ENCODE results near the gene CDH4. TPM values are rescaled to one million over a fixed set of nuclear protein-coding genes. Genes with fewer than 3 reads are reported as not detected.

The CDH4 gene
- total RNA-seq, 1 donor, result 0.18 TPM

DNA sequence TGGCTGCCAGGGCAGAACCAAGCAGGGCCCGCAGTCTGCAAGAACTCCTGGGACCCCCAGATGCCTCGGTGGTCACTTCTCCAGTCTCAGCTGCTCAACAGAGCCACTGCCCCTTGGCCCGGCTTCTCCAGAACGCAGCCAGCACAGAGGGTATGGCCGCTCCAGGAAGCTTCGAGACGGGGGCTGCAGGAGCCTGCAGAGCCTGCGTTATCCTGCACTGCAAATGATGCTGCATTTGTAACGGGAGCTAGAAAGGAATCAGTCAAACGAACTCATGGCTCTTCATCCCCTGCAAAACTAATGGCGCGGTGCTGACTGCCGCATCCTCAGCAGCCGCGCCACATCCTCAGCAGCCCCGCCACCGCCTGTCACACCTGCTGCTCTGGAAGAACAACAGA lies 558.7 kb downstream of the CDH4 start:
- TF ChIP-seq, protein P1, sequence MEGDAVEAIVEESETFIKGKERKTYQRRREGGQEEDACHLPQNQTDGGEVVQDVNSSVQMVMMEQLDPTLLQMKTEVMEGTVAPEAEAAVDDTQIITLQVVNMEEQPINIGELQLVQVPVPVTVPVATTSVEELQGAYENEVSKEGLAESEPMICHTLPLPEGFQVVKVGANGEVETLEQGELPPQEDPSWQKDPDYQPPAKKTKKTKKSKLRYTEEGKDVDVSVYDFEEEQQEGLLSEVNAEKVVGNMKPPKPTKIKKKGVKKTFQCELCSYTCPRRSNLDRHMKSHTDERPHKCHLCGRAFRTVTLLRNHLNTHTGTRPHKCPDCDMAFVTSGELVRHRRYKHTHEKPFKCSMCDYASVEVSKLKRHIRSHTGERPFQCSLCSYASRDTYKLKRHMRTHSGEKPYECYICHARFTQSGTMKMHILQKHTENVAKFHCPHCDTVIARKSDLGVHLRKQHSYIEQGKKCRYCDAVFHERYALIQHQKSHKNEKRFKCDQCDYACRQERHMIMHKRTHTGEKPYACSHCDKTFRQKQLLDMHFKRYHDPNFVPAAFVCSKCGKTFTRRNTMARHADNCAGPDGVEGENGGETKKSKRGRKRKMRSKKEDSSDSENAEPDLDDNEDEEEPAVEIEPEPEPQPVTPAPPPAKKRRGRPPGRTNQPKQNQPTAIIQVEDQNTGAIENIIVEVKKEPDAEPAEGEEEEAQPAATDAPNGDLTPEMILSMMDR (IDR thresholded peaks at IDR 0.05; ENCODE audit: insufficient read depth, low read length), result no peak
- H3K4me3 ChIP-seq (ENCODE audit: low read depth, low read length), result no peak overlapping the region
- DNase-seq (ENCODE audit: low read depth), result no peak

DNA sequence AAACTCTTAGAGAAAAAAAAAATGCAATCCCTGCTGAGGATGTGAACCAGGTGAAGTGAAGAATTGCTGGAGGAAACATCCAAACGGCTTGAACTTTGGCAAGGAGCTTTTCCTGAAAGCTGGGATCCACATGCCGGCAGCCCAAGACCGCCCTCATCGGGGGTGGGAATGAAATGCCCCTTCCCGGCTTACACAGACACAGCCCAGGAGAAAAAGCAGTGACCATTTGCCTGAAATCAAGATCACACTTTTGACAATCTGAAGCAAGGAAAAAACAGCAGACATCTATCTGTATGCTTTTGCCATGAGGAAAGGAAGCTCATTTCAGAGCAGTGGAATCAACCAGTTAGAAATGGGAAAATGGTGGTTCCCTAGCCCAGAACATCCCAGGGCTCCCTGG lies 559.1 kb downstream of the CDH4 start:
- TF ChIP-seq, protein P1 (IDR thresholded peaks at IDR 0.05; ENCODE audit: insufficient read depth, low read length), result no peak
- H3K4me3 ChIP-seq (ENCODE audit: low read depth, low read length), result no peak overlapping the region
- no peak for DNase-seq (ENCODE audit: low read depth)

DNA sequence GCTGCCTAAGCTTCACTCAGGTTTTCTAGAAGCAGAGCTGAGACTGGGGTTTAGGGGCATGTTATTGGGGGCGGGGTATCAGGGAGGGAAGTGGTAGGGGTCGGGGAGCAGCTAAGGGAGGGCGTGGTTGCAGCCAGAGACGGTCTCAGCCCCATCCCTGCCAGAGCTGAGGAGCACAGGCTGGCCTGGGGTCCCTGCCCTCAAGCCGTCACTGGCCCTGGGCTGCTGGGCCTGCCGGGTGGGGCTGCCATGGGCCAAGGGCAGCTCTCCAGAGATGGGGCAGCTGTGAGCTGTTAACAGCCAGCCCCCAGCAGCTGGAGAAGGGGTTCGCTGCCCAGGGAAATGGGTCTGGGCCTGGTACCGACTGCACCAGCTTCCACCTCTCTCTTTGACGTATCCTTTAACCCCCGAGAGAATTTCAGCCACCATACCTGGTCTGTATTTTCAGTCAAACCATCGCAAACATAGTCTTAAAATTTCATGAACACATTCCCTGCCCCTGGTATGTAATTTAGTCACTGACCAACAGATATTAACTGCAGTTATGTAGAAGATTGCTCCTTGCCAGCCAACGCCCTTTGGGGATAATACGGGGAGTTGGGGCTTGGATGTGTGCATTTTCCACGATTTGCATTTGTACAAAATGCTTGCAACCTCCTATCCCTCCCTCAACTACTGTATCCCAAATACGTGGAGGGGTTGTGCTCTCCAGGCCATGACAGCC lies 560.2 kb downstream of the CDH4 start:
- no peak overlapping the region for H3K4me3 ChIP-seq (ENCODE audit: low read depth, low read length)
- TF ChIP-seq, protein P1 (IDR thresholded peaks at IDR 0.05; ENCODE audit: insufficient read depth, low read length), result no peak
- no peak for DNase-seq (ENCODE audit: low read depth)

DNA sequence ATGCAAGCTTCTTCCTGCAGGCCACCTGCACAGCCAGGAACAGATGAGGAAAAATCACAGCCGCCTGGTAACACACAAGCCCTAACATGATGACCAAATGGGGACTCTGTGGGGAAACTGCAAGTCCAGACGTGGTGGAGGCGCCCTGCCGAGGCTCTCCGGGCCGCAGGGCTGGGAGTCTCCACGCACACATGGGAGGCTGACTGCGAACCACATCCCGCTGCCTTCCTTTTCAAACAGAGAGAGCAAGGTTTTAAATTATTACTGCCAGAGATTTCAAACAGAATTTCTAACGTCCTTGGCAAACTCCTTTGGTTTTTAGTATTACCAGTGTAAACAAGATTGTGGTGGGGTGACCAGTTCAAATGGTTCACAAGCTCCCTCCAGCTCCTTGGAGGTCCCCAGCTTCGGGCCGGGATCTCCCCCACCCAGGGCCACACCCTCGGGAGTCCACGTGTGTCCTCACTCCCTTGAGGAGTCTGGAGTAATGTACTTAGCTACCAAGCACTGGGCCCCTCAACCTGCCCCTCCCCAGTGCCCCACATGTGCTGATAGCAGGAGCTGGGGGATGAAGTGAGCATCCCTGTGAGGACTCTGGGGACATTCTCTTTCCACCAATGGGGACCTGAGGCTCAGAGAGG lies 560.9 kb downstream of the CDH4 start:
- no peak for DNase-seq (ENCODE audit: low read depth)
- TF ChIP-seq, protein P1 (IDR thresholded peaks at IDR 0.05; ENCODE audit: insufficient read depth, low read length), result no peak
- no peak overlapping the region for H3K4me3 ChIP-seq (ENCODE audit: low read depth, low read length)

DNA sequence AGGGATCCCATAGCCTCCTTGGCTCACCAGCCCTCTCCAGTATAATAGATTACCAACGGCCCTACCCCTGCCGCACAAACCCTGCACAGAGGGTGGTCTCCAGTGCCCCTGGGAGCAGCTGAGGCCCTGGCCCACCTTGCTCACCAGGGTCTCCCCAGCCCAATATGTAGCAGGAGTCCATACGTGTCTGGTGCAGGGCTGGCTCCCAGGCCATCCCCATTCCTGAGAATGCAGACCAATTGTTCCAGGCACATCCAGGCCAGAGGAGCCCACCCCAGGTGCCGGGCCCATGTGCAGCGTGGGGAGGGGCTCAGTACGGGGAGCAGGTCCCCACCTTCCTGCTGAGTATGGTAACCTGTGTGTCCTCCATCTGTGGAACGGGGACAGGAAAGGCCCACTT lies 561.7 kb downstream of the CDH4 start:
- TF ChIP-seq, protein P1 (IDR thresholded peaks at IDR 0.05; ENCODE audit: insufficient read depth, low read length), result no peak
- DNase-seq (ENCODE audit: low read depth), result no peak
- H3K4me3 ChIP-seq (ENCODE audit: low read depth, low read length), result no peak overlapping the region

DNA sequence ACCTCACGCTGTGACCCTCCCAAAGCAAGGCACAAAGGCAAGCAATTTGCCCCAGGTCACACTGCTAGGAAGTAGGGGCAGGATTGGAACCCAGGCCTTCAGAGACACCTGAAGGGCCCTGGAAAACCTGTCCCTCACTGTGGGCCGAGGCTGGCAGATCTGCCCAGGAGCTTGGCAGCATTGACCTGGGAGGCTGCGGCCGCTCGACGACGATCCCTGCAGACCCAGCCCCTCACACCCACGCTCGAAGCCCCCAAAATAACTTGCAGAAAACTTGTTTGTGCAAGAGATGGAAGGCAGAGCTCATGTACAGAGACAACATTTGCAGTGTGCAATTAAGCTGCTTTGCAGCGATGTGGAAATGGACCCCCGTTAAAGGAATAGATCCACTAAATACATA lies 562.2 kb downstream of the CDH4 start:
- TF ChIP-seq, protein P1 (IDR thresholded peaks at IDR 0.05; ENCODE audit: insufficient read depth, low read length), result no peak
- DNase-seq (ENCODE audit: low read depth), result no peak
- H3K4me3 ChIP-seq (ENCODE audit: low read depth, low read length), result no peak overlapping the region
